HL-60 (cell line): ENCODE measurements around the gene CDH23.

ENCODE experiments used
- GABPA ChIP-seq: IDR thresholded peaks from 2 replicates; pipeline ENCODE4 v1.6.1; 2012; ENCODE audit warnings: low read depth
- POLR2AphosphoS5 ChIP-seq: IDR thresholded peaks from 2 replicates; pipeline ENCODE4 v1.6.1; 2012; ENCODE audit warnings: low read depth
- REST ChIP-seq: IDR thresholded peaks from 2 replicates; pipeline ENCODE4 v1.6.1; 2012; ENCODE audit warnings: low read depth; ENCODE audit not compliant: insufficient replicate concordance
- SPI1 ChIP-seq: IDR thresholded peaks from 2 replicates; pipeline ENCODE4 v1.6.1; 2012; ENCODE audit warnings: low read depth, mild to moderate bottlenecking, borderline replicate concordance
- TF ChIP-seq, protein P1 (sequence below): IDR thresholded peaks from one replicate; pipeline ENCODE4 v1.5.1; 2011; ENCODE audit warnings: low read length, control low read depth, inconsistent platforms; ENCODE audit not compliant: insufficient read depth

- TF ChIP-seq, protein P1, sequence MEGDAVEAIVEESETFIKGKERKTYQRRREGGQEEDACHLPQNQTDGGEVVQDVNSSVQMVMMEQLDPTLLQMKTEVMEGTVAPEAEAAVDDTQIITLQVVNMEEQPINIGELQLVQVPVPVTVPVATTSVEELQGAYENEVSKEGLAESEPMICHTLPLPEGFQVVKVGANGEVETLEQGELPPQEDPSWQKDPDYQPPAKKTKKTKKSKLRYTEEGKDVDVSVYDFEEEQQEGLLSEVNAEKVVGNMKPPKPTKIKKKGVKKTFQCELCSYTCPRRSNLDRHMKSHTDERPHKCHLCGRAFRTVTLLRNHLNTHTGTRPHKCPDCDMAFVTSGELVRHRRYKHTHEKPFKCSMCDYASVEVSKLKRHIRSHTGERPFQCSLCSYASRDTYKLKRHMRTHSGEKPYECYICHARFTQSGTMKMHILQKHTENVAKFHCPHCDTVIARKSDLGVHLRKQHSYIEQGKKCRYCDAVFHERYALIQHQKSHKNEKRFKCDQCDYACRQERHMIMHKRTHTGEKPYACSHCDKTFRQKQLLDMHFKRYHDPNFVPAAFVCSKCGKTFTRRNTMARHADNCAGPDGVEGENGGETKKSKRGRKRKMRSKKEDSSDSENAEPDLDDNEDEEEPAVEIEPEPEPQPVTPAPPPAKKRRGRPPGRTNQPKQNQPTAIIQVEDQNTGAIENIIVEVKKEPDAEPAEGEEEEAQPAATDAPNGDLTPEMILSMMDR: no peak
- TF ChIP-seq POLR2AphosphoS5 (no peak), REST (no peak), GABPA (no peak), SPI1 (no peak)
Observed at GRCh38 chr10:71388583-71389310, 8.0 kb upstream of the CDH23 start.
